GM23248 (cell line): Measurements from ENCODE around the gene UBE2F. TPM values are rescaled to one million over a fixed set of nuclear protein-coding genes. Genes with fewer than 3 reads are reported as not detected.

Experiments
- DNase-seq: peaks from one replicate; pipeline ENCODE4 v3.0.0-alpha.2; 2015
- H2AFZ ChIP-seq: fragments of 200-600 bp; sonication (generic); 2 replicates; pipeline ENCODE4 v1.6.1; 2016; ENCODE audit warnings: antibody characterized with exemption
- H3F3A ChIP-seq: fragments of 200-600 bp; sonication (generic); 2 replicates; pipeline ENCODE4 v1.6.1; 2016; ENCODE audit warnings: mild to moderate bottlenecking, antibody characterized with exemption, mixed run types; ENCODE audit not compliant: insufficient read depth
- H3K27ac ChIP-seq: fragments of 200-600 bp; sonication (generic); 2 replicates; pipeline ENCODE4 v1.5.1; 2016; ENCODE audit warnings: mild to moderate bottlenecking
- H3K27me3 ChIP-seq: fragments of 200-600 bp; sonication (generic); replicated peaks from 2 replicates; pipeline ENCODE4 v1.6.1; 2016; ENCODE audit warnings: mild to moderate bottlenecking; ENCODE audit not compliant: insufficient read depth
- H3K36me3 ChIP-seq: fragments of 200-600 bp; sonication (generic); 2 replicates; pipeline ENCODE4 v1.6.1; 2016; ENCODE audit warnings: low read depth, mild to moderate bottlenecking
- H3K4me1 ChIP-seq: fragments of 200-600 bp; sonication (generic); 2 replicates; pipeline ENCODE4 v1.6.1; 2016; ENCODE audit warnings: mild to moderate bottlenecking; ENCODE audit not compliant: insufficient read depth
- H3K4me2 ChIP-seq: fragments of 200-600 bp; sonication (generic); one replicate; pipeline ENCODE4 v1.6.1; 2016; ENCODE audit warnings: mild to moderate bottlenecking; ENCODE audit not compliant: unreplicated experiment
- H3K4me3 ChIP-seq: fragments of 200-600 bp; sonication (generic); 2 replicates; pipeline ENCODE4 v1.5.1; 2016; ENCODE audit warnings: mild to moderate bottlenecking
- H3K79me2 ChIP-seq: fragments of 200-600 bp; sonication (generic); 2 replicates; pipeline ENCODE4 v1.6.1; 2016; ENCODE audit warnings: mild to moderate bottlenecking; ENCODE audit not compliant: insufficient read depth
- H3K9ac ChIP-seq: fragments of 200-600 bp; sonication (generic); 2 replicates; pipeline ENCODE4 v1.6.1; 2016; ENCODE audit warnings: mild to moderate bottlenecking
- H3K9me2 ChIP-seq: fragments of 200-600 bp; sonication (generic); 2 replicates; pipeline ENCODE4 v1.6.1; 2016; ENCODE audit warnings: mixed run types, mild to moderate bottlenecking, moderate library complexity; ENCODE audit not compliant: insufficient read depth
- H3K9me3 ChIP-seq: fragments of 200-600 bp; sonication (generic); one replicate; pipeline ENCODE4 v1.6.1; 2017; ENCODE audit warnings: low read depth
- H4K20me1 ChIP-seq: fragments of 200-600 bp; sonication (generic); 2 replicates; pipeline ENCODE4 v1.6.0; 2016; ENCODE audit not compliant: insufficient read depth
- EZH2 ChIP-seq: fragments of 200-600 bp; sonication (generic); IDR thresholded peaks from 2 replicates; pipeline ENCODE4 v1.6.1; 2018; ENCODE audit warnings: antibody characterized with exemption, mild to moderate bottlenecking; ENCODE audit not compliant: insufficient read depth, poor library complexity, severe bottlenecking
- EZH2phosphoT487 ChIP-seq: fragments of 200-600 bp; sonication (generic); IDR thresholded peaks from 2 replicates; pipeline ENCODE4 v1.6.1; 2018; ENCODE audit warnings: antibody characterized with exemption, moderate library complexity, mild to moderate bottlenecking, low read depth; ENCODE audit not compliant: insufficient read depth
- WGBS, 2 experiments: methylation state at CpG; one replicate each; pipeline ENCODE4 v1.1.6; 2015 to 2017; ENCODE audit warnings: low lambda C conversion rate in 2 of 2, low coverage in 1 of 2; ENCODE audit errors: missing lambda C conversion rate in 2 of 2; 5-methylcytosine and 5-hydroxymethylcytosine counted together
- in situ Hi-C: fragments of 300-500 bp; cut with MboI; formaldehyde crosslinking; loops from 2 replicates; pipeline ENCODE4 v1.15.0; 2020
- polyA plus RNA-seq: library from polyadenylated mRNA; unstranded; fragments of >200 nt; fragmentation: Nextera tagmentation; extraction: Ambion mirVana; gene quantifications from 2 replicates; pipeline ENCODE4 v1.2.1, GENCODE V29; 2016
- total RNA-seq: library from RNA; depleted of rRNA; stranded (reverse); fragments of >200 nt; shearing (Covaris generic); gene quantifications from 2 replicates; pipeline ENCODE4 v1.2.3, GENCODE V29; 2014

UBE2F gene
- total and polyA plus RNA-seq, 2 experiments from 2014 or later, result 88.7 to 129 TPM

- no peaks in the 10 kb centered on the region for H3K27me3 ChIP-seq
- H2AFZ ChIP-seq, result no peak overlapping the region
- no peak for TF ChIP-seq EZH2phosphoT487
- no peak for TF ChIP-seq EZH2
- H3K27ac ChIP-seq, result no peak overlapping the region
- DNase-seq, result no peak
- in situ Hi-C loops, result no loop called here
- no peaks in the 10 kb centered on the region for H3K9me2 ChIP-seq
- no peaks in the 10 kb centered on the region for H3K79me2 ChIP-seq
- H3K36me3 ChIP-seq, result no peaks in the 10 kb centered on the region
- H3K9ac ChIP-seq, result no peak overlapping the region
- WGBS, 2 experiments, result 95 to 97% methylated on average over 10 of the region's 10 CpGs
- H3K4me2 ChIP-seq, result no peak overlapping the region
- no peaks in the 10 kb centered on the region for H4K20me1 ChIP-seq
- no peak overlapping the region for H3K4me3 ChIP-seq
- no peaks in the 10 kb centered on the region for H3F3A ChIP-seq
- no peaks in the 10 kb centered on the region for H3K9me3 ChIP-seq
- H3K4me1 ChIP-seq, result no peaks in the 10 kb centered on the region
Observed at GRCh38 chr2:237921967-237922492, 44.8 kb upstream of the UBE2F start.

GRCh38 chr2:237922641-237923361 lies 44.0 kb upstream of the UBE2F start:
- in situ Hi-C loops, result no loop called here
- Histone ChIP-seq H3K4me1 (no peaks in the 10 kb centered on the region), H3K4me3 (no peak overlapping the region), H3K4me2 (no peak overlapping the region), H3F3A (no peaks in the 10 kb centered on the region), H2AFZ (peak overlapping the region; percentile 77), H3K9ac (peak overlapping the region; percentile 31), H3K27ac (no peak overlapping the region), H3K9me3 (no peaks in the 10 kb centered on the region), H4K20me1 (no peaks in the 10 kb centered on the region), H3K27me3 (no peaks in the 10 kb centered on the region), H3K79me2 (no peaks in the 10 kb centered on the region), H3K9me2 (no peaks in the 10 kb centered on the region), H3K36me3 (no peaks in the 10 kb centered on the region)
- DNase-seq, result no peak
- WGBS, 2 experiments, result 61 to 65% methylated on average over 13 of the region's 13 CpGs
- TF ChIP-seq EZH2phosphoT487 (no peak), EZH2 (no peak)

DNA sequence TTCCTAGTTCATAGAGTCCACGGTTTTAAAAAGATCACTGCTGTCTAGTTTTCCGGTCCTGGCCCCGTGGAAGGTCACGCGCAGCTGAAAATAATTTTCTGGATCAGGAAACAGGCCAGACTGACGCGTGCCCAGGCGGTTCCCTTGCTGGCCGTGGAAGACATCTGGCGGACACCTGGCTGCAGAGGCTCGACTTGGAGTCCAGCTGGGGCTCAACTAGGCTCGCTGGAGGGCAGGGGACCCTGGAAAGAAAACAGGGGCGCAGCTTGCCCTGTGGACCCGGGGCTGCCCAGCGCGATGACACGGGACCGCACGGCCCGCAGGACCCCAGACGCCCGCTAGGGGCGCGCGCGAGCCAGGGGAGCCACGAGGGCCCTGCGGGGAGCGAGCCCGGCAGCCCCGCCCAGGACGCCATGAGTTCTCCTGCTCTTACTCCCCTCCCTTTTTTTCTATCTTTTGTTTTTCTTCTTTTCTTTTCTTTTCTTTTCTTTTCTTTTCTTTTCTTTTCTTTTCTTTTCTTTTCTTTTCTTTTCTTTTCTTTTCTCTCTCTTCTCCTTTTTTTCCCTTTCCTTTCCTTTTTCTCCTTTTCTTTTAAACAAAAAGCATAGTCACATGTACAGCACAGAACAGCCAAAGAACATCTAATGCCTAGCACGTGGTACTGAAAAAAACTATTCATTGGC lies 43.2 kb upstream of the UBE2F start:
- Histone ChIP-seq H3K36me3 (no peaks in the 10 kb centered on the region), H3K4me3 (peak overlapping the region; percentile 57), H3F3A (no peaks in the 10 kb centered on the region), H3K27me3 (no peaks in the 10 kb centered on the region), H3K4me2 (peak overlapping the region; percentile 55), H3K79me2 (no peaks in the 10 kb centered on the region), H3K27ac (no peak overlapping the region), H3K4me1 (no peaks in the 10 kb centered on the region), H3K9me3 (no peaks in the 10 kb centered on the region), H4K20me1 (no peaks in the 10 kb centered on the region), H3K9me2 (no peaks in the 10 kb centered on the region), H2AFZ (peak overlapping the region; percentile 77), H3K9ac (peak overlapping the region; percentile 31)
- in situ Hi-C loops, result no loop called here
- DNase-seq, result peak; percentile 83
- 2 to 3% methylated on average over 33 of the region's 33 CpGs for WGBS, 2 experiments
- TF ChIP-seq EZH2 (no peak), EZH2phosphoT487 (no peak)

- TF ChIP-seq EZH2 (no peak), EZH2phosphoT487 (no peak)
Observed at GRCh38 chr2:237924164-237924534, 42.7 kb upstream of the UBE2F start.

More at GRCh38 chr2:237924164-237924534, 42.7 kb upstream of the UBE2F start:
- Histone ChIP-seq H3K9me2 (no peaks in the 10 kb centered on the region), H3K36me3 (no peaks in the 10 kb centered on the region), H3K27me3 (no peaks in the 10 kb centered on the region), H3K4me2 (peak overlapping the region; percentile 43), H3K4me1 (no peaks in the 10 kb centered on the region), H3K4me3 (0 out of 2 replicates have a peak overlapping the region, but pooled peaks have one; percentile 57), H3K27ac (no peak overlapping the region), H3K79me2 (no peaks in the 10 kb centered on the region), H2AFZ (peak overlapping the region; percentile 77), H3F3A (no peaks in the 10 kb centered on the region), H3K9me3 (no peaks in the 10 kb centered on the region), H4K20me1 (no peaks in the 10 kb centered on the region), H3K9ac (no peak overlapping the region)
- DNase-seq, result no peak
- in situ Hi-C loops, result no loop called here
- WGBS, 2 experiments, result 88 to 93% methylated on average over 14 of the region's 14 CpGs
